HepG2 (cell line): ENCODE measurements around the gene COQ10B. TPM values are rescaled to one million over a fixed set of nuclear protein-coding genes. Genes with fewer than 3 reads are reported as not detected.
A peak's percentile ranks its signal among the peaks of the same experiment; 100 is the strongest.

Experiments
- ATAC-seq: fragments of 200-7000 bp; cut with Tn5 transposase; 3 replicates; pipeline ENCODE4 v1.9.1; 2020; ENCODE audit warnings: mild to moderate bottlenecking, moderate library complexity
- BruUV-seq: library from RNA; stranded (reverse); fragments of 400-500 nt; replicated peaks from 2 replicates; lab custom pipeline; 2021; lab: Mats Ljungman, UMichigan
- CTCF ChIA-PET: fragments of 300-600 bp; formaldehyde crosslinking; extraction: SDS; loops from one replicate; lab custom pipeline; 2021; ENCODE audit warnings: low total read pairs, inconsistent platforms, low intra/inter-chr PET ratio; lab: Yijun Ruan, JAX
- POLR2A ChIA-PET: fragments of 350-600 bp; sonication (Branson Sonifier 250); formaldehyde crosslinking; loops from one replicate; lab custom pipeline; 2020; ENCODE audit warnings: antibody characterized with exemption, inconsistent platforms; lab: Yijun Ruan, JAX
- DNase-seq: peaks from one replicate; pipeline ENCODE4 v3.0.0-alpha.2; 2015; ENCODE audit warnings: low spot score
- FAIRE-seq: peaks from 3 replicates; lab custom pipeline; 2011; peaks lifted over from hg19 to GRCh38; lab: Jason Lieb, UNC
- H2AFZ ChIP-seq: one replicate; pipeline ENCODE4 v1.6.1; 2011; ENCODE audit warnings: low read length, inconsistent platforms
- H3K27ac ChIP-seq: fragments of 300-600 bp; 3 replicates; pipeline ENCODE4 v1.8.0; 2011; ENCODE audit warnings: mixed run types, mild to moderate bottlenecking, mixed read lengths, low read length, inconsistent platforms; ENCODE audit not compliant: insufficient read depth; ENCODE audit errors: extremely low read length
- H3K27me3 ChIP-seq, 2 experiments: fragments of 200-600 bp in 1 of 2; 2 replicates in 1 of 2; 3 replicates in 1 of 2; pipeline versions ENCODE4 v1.6.0 to v1.8.0; 2011; ENCODE audit warnings: low read length in 2 of 2, mild to moderate bottlenecking in 2 of 2, moderate library complexity in 2 of 2, inconsistent platforms in 1 of 2; ENCODE audit not compliant: insufficient read depth in 2 of 2, control insufficient read depth in 1 of 2
- H3K36me3 ChIP-seq, 2 experiments: fragments of 200-600 bp in 1 of 2; replicated peaks in 1 of 2; 2 replicates in 1 of 2; 3 replicates in 1 of 2; pipeline versions ENCODE4 v1.5.1 to v1.8.0; 2011; ENCODE audit warnings: low read length in 2 of 2, inconsistent platforms in 1 of 2; ENCODE audit not compliant: insufficient read depth in 2 of 2, control insufficient read depth in 1 of 2
- H3K4me1 ChIP-seq: 2 replicates; pipeline ENCODE4 v1.5.1; 2012; ENCODE audit warnings: low read length, inconsistent platforms; ENCODE audit not compliant: insufficient read depth
- H3K4me2 ChIP-seq: 2 replicates; pipeline ENCODE4 v1.6.0; 2011; ENCODE audit warnings: low read depth, low read length, inconsistent platforms
- H3K4me3 ChIP-seq, 3 experiments: fragments of 200-600 bp in 1 of 3; sonication (generic), shearing (Covaris generic) in 1 of 3; replicated peaks in 1 of 3; 2 replicates each; pipeline ENCODE4 v1.5.1; 2011 to 2016; ENCODE audit warnings: low read length in 3 of 3, inconsistent platforms in 2 of 3, low read depth in 2 of 3, mild to moderate bottlenecking in 2 of 3, control low read depth in 1 of 3, mixed read lengths in 1 of 3; ENCODE audit not compliant: insufficient read depth in 1 of 3
- H3K79me2 ChIP-seq: one replicate; pipeline ENCODE4 v1.6.1; 2011; ENCODE audit warnings: low read length, inconsistent platforms; ENCODE audit not compliant: insufficient read depth
- H3K9ac ChIP-seq: 2 replicates; pipeline ENCODE4 v1.6.0; 2011; ENCODE audit warnings: mild to moderate bottlenecking, low read depth, low read length, inconsistent platforms; ENCODE audit not compliant: insufficient read depth
- H3K9me3 ChIP-seq: 2 replicates; pipeline ENCODE4 v1.5.1; 2012; ENCODE audit warnings: mild to moderate bottlenecking, low read length
- H4K20me1 ChIP-seq: 2 replicates; pipeline ENCODE4 v1.6.0; 2011; ENCODE audit warnings: inconsistent platforms, mild to moderate bottlenecking, low read length, moderate library complexity; ENCODE audit not compliant: insufficient read depth
- ATF2 ChIP-seq: sonication (generic); formaldehyde crosslinking; IDR thresholded peaks from 2 replicates; pipeline ENCODE4 v1.4.0; 2020; ENCODE audit warnings: missing genetic modification reagents
- DNMT3B ChIP-seq: conservative IDR thresholded peaks from 2 replicates; pipeline ENCODE4 v1.6.1; 2016; ENCODE audit warnings: missing biosample characterization, control low read depth
- FOXO4 ChIP-seq: sonication (generic); formaldehyde crosslinking; conservative IDR thresholded peaks from 2 replicates; pipeline ENCODE4 v1.8.1; 2023; ENCODE audit warnings: missing genetic modification reagents
- HMGXB4 ChIP-seq, 2 experiments: sonication (generic) in 1 of 2; formaldehyde crosslinking in 1 of 2; IDR thresholded peaks; 2 replicates each; pipeline versions ENCODE4 v1.4.0 to v1.6.1; 2018 to 2020; ENCODE audit warnings: missing genetic modification reagents in 2 of 2, borderline replicate concordance in 1 of 2, low read depth in 1 of 2, mild to moderate bottlenecking in 1 of 2, missing biosample characterization in 1 of 2
- IKZF5 ChIP-seq: IDR thresholded peaks from 2 replicates; pipeline ENCODE4 v1.6.1; 2018; ENCODE audit warnings: missing genetic modification reagents, mild to moderate bottlenecking, missing compliant biosample characterization
- KAT8 ChIP-seq: IDR thresholded peaks from 2 replicates; pipeline ENCODE4 v1.6.1; 2016; ENCODE audit warnings: missing genetic modification reagents, missing compliant biosample characterization
- MXD4 ChIP-seq: IDR thresholded peaks from 2 replicates; pipeline ENCODE4 v1.6.1; 2016; ENCODE audit warnings: mild to moderate bottlenecking, missing biosample characterization, missing genetic modification reagents
- POGK ChIP-seq: sonication (generic); formaldehyde crosslinking; conservative IDR thresholded peaks from 2 replicates; pipeline ENCODE4 v1.8.0; 2022; ENCODE audit warnings: mild to moderate bottlenecking, moderate library complexity, missing genetic modification reagents
- POLR2A ChIP-seq, 2 experiments: IDR thresholded peaks; 2 replicates each; pipeline ENCODE4 v1.6.1; 2011; ENCODE audit warnings: low read depth in 2 of 2, low read length in 2 of 2, mild to moderate bottlenecking in 1 of 2, moderate library complexity in 1 of 2; ENCODE audit not compliant: insufficient read depth in 1 of 2
- RBFOX2 ChIP-seq: fragments of 200-400 bp; formaldehyde crosslinking; IDR thresholded peaks from 2 replicates; pipeline ENCODE4 v1.6.1; 2017; ENCODE audit warnings: low read depth, mild to moderate bottlenecking, low read length
- RBM22 ChIP-seq: fragments of 200-400 bp; formaldehyde crosslinking; optimal IDR thresholded peaks from 2 replicates; pipeline ENCODE3; 2017; ENCODE audit warnings: mild to moderate bottlenecking, low read length, moderate library complexity
- SSRP1 ChIP-seq: IDR thresholded peaks from 2 replicates; pipeline ENCODE4 v1.6.1; 2016; ENCODE audit warnings: control low read depth
- ZNF224 ChIP-seq: sonication (generic); formaldehyde crosslinking; IDR thresholded peaks from 2 replicates; pipeline ENCODE4 v1.5.0; 2020; ENCODE audit warnings: mild to moderate bottlenecking, missing genetic modification reagents
- ZNF329 ChIP-seq: sonication (generic); formaldehyde crosslinking; IDR thresholded peaks from 2 replicates; pipeline ENCODE4 v1.9.0; 2021; ENCODE audit warnings: low read depth, mild to moderate bottlenecking, missing genetic modification reagents
- ZNF782 ChIP-seq: sonication (generic); formaldehyde crosslinking; IDR thresholded peaks from 2 replicates; pipeline ENCODE4 v1.4.0; 2020; ENCODE audit warnings: missing genetic modification reagents, mild to moderate bottlenecking, borderline replicate concordance
- WGBS: methylation state at CpG from one replicate; pipeline ENCODE4 v1.1.6; 2017; ENCODE audit warnings: low lambda C conversion rate; 5-methylcytosine and 5-hydroxymethylcytosine counted together
- in situ Hi-C: cut with HindIII; loops from 2 replicates; pipeline ENCODE4 v1.10.0; 2017; ENCODE audit warnings: low pct_unique_long_range_greater_than_20kb; ENCODE audit not compliant: extremely low pct_ligation_motif_present
- intact Hi-C: fragments of 100-400 bp; cut with micrococcal nuclease; formaldehyde crosslinking; loops from one replicate; pipeline ENCODE4 v1.10.0; 2022; ENCODE audit not compliant: unreplicated experiment
- polyA plus RNA-seq, 8 experiments: library from polyadenylated mRNA; depleted of rRNA in 3 of 8; stranded (reverse) in 7 of 8; unstranded in 1 of 8; fragments of >200 nt; fragmentation: Illumina TruSeq in 4 of 8; extraction: Trizol in 4 of 8; gene quantifications; 2 replicates each; pipeline versions ENCODE4 v1.2.1 to v1.2.3, GENCODE V29; 2011 to 2016; ENCODE audit warnings: low read depth in 4 of 8, missing spikeins in 1 of 8, mixed read lengths in 1 of 8; ENCODE audit not compliant: insufficient read depth in 1 of 8
- total RNA-seq, 5 experiments: library from RNA; depleted of rRNA; stranded (reverse); fragments of >200 nt; fragmentation: Illumina TruSeq; extraction: Trizol; gene quantifications; 2 replicates each; pipeline ENCODE4 v1.2.3, GENCODE V29; 2016; ENCODE audit warnings: low read depth in 1 of 5

Gene COQ10B
- total and polyA plus RNA-seq, 2 of the 13 experiments (the other 11 are each of a cell fraction or from before 2014, with no cell fraction given), result 4.6 to 34.9 TPM

- H3K36me3 ChIP-seq, result peaks cover 29 to 76% of the 10 kb centered on the region in 2 experiments
- in situ Hi-C loops (no loop called here), intact Hi-C loops (no loop called here)
- ATAC-seq, result no peak
- 67% methylated on average over 2 of the region's 2 CpGs for WGBS
- H4K20me1 ChIP-seq, result peaks cover 59% of the 10 kb centered on the region
- DNase-seq, result no peak
- CTCF ChIA-PET, result no interaction called here
- peaks cover 86% of the 10 kb centered on the region for H3K79me2 ChIP-seq
- POLR2A ChIA-PET, result interaction anchor here (0.8 to 2.6 kb wide), 6 partner anchors 11 to 60 kb away, joined by 4 to 29 read pairs (median 5); partner anchors contain the start of genes COQ10B, MOB4 and SF3B1
- peak overlapping the region; percentile 68 to 96 (median 95); a peak in 5 of 6 replicates for H3K4me3 ChIP-seq
- peaks cover 74% of the 10 kb centered on the region for H3K4me1 ChIP-seq
- no peak for FAIRE-seq
- H3K27ac ChIP-seq, result no peak overlapping the region
- peak overlapping the region; percentile 99; the same call in 1 of the 2 replicates for H3K9ac ChIP-seq
- peak overlapping the region; percentile 92 for H3K4me2 ChIP-seq
- no TSS peak for BruUV-seq
- no peaks in the 10 kb centered on the region for H3K9me3 ChIP-seq
- H3K27me3 ChIP-seq, result no peaks in the 10 kb centered on the region; a peak in 1 of 5 replicates
- no peak overlapping the region for H2AFZ ChIP-seq
- no peak for TF ChIP-seq ZNF329 (CRISPR knock-in tag)
- peak; percentile 52 for TF ChIP-seq RBM22
- TF ChIP-seq ZNF224, result no peak
- TF ChIP-seq POLR2A (IDR thresholded peaks at IDR 0.05; ENCODE audit: insufficient read depth in 1 of 2, low read depth in 2 of 2, low read length in 2 of 2), result peak; percentile 10 to 38; a peak in 2 of 4 replicates
- no peak for TF ChIP-seq IKZF5 (CRISPR knock-in tag)
- 0 out of 2 replicates have a peak, but pooled peaks have one; percentile 35 for TF ChIP-seq FOXO4 (CRISPR knock-in tag)
- TF ChIP-seq POGK (CRISPR knock-in tag), result no peak
- 0 out of 4 replicates have a peak, but pooled peaks of 1 of the 2 experiments have one; percentile 38 for TF ChIP-seq HMGXB4 (CRISPR knock-in tag; IDR thresholded peaks at IDR 0.05; ENCODE audit: borderline replicate concordance in 1 of 2, low read depth in 1 of 2)
- 0 out of 2 replicates have a peak, but pooled peaks have one; percentile 13 for TF ChIP-seq KAT8 (CRISPR knock-in tag)
- TF ChIP-seq MXD4, result no peak
- TF ChIP-seq DNMT3B (CRISPR knock-in tag), result 0 out of 2 replicates have a peak, but pooled peaks have one; percentile 9
- TF ChIP-seq ATF2, result 0 out of 2 replicates have a peak, but pooled peaks have one; percentile 12
- TF ChIP-seq SSRP1 (CRISPR knock-in tag), result 0 out of 2 replicates have a peak, but pooled peaks have one; percentile 67
- TF ChIP-seq RBFOX2, result peak; percentile 60
- TF ChIP-seq ZNF782, result no peak
Measured at GRCh38 chr2:197495433-197496134, 42.2 kb downstream of the COQ10B start.
